GM18873 (cell line): ENCODE results near the gene TNFRSF19.
"Not testable (repeated sequence)": the region's sequence is repeated elsewhere in the genome, so short reads cannot be mapped to it uniquely, and the experiment has no call there.

Experiments used
- ATAC-seq: cut with Tn5 transposase; IDR thresholded peaks from one replicate; pipeline ENCODE4 v1.9.1; 2021; ENCODE audit warnings: mild to moderate bottlenecking, moderate library complexity, moderate number of reproducible peaks; ENCODE audit not compliant: unreplicated experiment, low FRiP score

TNFRSF19 gene

DNA sequence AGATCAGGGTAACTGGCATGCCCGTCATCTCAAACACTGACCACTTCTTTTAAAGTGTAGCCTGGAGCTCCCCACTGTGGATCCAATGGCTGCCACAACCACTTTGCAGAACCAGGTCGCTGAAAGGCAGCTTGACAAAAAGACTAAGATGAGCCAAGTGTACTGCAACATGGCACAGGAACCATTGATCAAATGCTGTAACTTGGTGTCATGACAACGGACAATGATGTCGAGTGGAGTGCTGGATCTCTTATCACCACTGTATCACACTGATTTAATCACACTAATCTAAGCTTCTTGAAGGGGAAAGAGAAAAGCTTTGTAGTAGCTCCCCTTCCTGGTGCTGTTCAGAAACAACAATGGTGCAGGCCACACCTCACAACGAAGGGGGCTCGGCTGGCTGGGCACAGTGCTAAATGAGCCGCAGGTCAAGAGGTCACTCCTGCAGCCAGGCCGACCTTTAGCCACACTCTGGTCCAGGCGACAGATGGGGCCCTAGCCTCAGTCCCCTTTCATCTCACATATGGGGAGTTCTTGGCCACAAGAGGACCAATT lies 2.2 kb upstream of the TNFRSF19 start:
- ATAC-seq, result no peak

DNA sequence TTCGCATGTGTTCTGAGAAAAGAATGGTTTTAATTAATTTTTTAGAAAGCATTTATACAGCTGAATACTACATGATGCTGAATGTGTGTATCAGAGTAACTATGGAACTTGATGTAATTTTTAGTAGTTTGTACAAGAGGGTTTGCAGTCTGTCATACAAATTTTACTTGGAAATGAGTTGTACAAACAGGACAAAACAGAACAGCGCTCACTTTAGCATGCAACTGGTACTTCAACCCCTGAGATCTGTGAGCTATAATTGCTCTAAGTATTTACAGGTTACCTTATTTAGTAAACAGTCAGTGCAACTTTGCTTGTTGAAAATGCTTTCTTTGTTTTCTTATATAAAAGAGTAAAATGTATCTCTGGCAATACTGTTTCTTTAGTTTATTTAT lies 706 bp downstream of the TNFRSF19 start:
- ATAC-seq, result no peak

DNA sequence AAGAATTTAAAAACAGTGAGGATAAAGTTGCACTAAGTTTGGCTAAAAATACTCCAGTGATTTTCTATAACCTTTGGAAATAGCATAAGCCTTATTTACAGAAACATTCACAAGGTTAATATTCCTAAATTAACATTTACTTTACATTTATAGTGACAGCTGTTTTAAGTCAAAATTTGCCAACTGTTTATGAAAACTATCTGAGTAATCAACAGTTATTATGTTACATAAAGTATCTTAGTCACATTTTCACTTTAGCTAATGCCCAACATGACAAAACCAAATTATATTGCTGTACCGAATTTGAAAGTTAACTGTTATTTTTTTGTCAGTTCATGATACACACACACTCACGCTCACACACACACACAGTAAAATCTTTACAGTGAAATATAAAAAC lies 1.2 kb downstream of the TNFRSF19 start:
- no peak for ATAC-seq

GRCh38 chr13:23572836-23573235 lies 2.6 kb downstream of the TNFRSF19 start:
- no peak for ATAC-seq

DNA sequence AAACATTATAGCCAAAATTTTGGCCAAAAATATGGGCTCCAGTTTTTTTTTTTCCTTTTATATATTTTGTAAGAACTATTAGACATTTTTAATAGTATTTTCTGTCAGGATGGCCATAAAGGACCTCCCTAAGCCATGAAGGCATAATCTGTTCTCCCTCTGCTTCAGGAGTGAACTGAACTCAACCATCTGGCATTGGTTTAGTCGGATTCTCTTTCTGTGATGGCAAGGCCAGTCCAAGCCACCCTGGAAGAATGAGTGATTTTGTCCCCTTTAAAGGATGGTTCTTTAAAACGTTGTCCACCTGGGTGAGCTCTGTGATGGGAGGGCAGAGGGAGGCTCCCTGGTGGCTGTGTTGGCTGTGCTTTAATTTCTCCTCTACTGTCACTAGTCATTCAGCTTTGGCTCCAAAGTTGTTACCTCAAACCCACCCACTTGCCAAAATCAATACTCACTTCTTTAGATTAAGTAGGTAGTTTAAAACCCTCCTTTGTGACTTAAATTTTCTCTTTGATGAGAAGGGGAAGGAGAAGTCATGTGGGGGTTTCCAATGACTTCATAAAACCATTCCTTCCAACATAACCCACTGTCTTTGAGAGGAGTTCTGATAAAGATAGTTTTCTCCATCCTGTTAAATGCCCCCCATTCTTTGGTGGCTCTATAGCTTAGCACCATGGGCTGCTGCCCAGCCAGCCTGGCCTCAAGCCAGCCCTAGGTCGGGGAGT lies 4.4 kb downstream of the TNFRSF19 start:
- ATAC-seq, result no peak

DNA sequence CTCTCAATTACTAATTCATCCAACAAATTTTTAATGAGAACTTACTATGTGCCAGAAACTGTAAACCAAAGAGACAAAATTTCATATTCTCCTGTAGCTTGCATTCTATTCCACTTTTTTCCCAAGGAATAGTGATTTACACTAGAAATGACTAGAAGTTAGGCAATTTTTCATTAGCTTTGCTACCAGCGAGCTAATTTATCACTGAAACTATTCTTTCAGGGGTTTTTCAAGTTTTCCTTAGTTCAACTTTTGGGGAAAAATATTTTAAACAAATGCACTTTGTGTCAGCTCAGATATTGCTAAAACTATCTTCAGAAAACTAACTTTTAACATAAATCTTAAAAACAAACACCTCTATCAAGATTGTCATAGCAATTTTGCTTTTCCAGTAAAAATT lies 5.4 kb downstream of the TNFRSF19 start:
- ATAC-seq, result no peak

- ATAC-seq, result peak; percentile 36
These were observed 8.3 kb downstream of the TNFRSF19 start for GRCh38 chr13:23578411-23579071.

- ATAC-seq, result peak; percentile 67
These were observed 9.1 kb downstream of the TNFRSF19 start for GRCh38 chr13:23579072-23579895.

DNA sequence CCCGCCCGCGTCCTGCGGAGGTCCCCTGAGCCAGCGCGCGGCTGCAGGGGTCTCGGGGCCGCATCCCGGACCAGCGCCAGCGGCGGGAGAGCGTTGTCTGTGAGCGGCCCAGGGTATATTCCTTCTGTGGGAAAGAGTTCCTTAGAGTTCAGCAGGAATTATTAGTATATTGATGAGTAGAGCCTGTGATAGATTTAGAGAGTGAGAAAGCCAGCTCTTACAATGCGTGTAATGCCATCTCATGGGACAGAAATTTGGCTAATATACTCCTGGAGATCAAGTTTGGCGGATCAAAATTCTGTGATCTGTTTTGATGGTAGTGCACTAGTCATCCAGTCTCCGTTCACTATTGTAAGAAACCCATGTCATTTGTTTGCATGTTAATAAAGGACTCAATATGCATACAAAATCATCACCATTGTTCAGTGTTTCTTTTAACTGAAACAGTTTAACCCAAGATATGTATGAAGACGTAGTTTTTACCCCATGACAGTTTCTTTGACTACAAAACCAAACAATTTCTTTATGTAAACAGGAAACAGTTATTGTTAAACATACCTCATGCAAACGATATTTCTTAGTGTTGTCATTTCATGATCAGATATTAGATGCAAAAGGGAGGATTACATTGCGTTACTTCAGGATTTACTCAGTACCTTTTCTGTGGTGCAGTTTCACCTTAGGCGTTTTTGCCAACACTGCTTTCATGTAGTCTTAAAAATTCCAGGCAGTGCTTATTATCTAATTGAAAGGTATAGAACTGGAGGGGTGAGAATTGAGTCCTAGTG lies 9.9 kb downstream of the TNFRSF19 start:
- ATAC-seq, result no peak

- no peak for ATAC-seq
These were observed 10.5 kb downstream of the TNFRSF19 start for GRCh38 chr13:23580684-23581060.

- ATAC-seq, result no peak
These were observed 13.3 kb downstream of the TNFRSF19 start for GRCh38 chr13:23583491-23583890.

DNA sequence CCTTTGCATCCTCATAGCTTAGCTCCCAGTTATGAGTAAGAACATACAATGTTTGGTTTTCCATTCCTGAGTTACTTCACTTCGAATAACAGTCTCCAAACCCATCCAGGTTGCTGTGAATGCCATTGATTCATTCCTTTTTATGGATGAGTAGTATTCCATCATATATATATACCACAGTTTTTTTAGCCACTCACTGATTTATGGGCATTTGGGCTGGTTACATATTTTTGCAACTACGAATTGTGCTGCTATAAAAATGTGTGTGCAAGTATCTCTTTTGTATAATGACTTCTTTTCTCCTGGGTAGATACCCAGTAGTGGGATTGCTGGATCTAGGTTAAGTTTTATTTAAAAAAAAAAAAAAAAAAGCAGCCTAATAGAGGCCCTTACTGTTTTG lies 14.1 kb downstream of the TNFRSF19 start:
- ATAC-seq, result no peak

DNA sequence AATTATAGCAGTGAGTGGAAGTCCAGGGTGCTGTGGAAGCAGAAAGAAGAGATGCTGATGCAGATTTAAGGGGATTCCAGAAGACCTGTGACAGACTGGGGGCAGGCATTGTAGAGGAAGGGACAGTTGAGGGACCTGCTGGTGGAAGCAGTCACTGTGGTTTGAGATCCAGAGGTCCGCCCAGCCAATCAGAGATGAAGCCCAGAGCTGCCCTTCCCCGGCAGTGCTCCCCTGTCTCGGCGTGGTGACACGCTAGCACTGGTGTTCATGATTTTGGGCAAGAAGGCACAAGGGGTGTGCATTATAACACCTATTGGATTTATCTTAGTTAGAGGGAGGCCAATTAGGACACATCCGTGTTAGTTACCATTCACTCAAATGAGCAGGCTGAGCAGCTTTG lies 16.1 kb downstream of the TNFRSF19 start:
- ATAC-seq, result no peak

DNA sequence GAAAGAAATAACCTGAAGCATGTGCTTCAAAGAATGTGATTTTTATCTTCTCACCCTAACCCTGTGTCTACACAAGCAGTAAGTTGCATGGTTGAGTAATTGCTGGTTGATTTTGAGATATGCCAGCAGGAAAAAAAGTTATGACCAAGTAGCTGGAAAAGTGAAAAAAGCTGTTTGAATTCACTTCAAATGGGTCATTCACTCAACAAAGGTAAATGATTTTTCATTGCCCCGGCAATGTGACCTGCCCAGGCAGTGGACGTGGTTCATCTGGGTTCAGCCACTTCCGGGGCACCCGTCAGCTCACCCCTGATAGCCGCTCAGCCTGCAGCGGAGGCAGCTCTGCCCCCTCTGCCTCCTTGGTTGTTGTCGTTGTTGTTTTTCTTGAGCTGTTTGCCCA lies 18.5 kb downstream of the TNFRSF19 start:
- no peak for ATAC-seq

DNA sequence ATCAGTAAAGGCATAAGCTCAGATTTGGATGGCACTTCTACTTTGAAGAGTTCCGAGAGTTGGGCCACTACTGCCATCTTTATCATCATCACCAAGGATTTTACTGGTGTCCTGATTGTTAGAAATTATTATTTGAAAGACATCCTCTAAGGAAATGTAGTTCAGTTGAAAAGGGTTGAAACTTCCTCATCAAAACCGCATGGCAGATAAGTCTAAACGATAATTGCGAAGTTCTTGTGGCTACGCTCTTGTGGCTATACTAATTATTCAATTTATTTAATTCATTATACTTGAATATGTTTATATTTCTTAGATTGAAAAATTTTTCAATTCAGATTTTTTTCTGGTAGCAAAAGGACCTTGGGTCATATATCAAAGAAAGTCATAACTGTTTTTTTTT lies 22.4 kb downstream of the TNFRSF19 start:
- ATAC-seq, result no peak

DNA sequence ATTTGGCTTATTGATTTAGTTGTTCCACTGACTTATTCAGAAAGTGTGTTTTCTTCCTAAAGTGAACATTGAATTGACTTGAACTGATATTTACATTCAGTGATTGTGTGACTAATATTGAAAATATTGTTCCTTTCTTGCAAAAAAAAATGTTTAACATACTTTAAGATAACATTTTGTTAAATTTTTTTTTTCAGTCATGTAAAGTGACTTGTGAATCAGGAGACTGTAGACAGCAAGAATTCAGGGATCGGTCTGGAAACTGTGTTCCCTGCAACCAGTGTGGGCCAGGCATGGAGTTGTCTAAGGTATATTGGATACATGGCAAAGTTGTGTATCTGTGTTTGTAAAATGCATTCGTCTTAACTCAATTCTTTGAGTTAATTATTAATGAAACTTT lies 22.9 kb downstream of the TNFRSF19 start:
- ATAC-seq, result no peak

- not testable (repeated sequence) for ATAC-seq
These were observed 24.1 kb downstream of the TNFRSF19 start for GRCh38 chr13:23594290-23594689.

DNA sequence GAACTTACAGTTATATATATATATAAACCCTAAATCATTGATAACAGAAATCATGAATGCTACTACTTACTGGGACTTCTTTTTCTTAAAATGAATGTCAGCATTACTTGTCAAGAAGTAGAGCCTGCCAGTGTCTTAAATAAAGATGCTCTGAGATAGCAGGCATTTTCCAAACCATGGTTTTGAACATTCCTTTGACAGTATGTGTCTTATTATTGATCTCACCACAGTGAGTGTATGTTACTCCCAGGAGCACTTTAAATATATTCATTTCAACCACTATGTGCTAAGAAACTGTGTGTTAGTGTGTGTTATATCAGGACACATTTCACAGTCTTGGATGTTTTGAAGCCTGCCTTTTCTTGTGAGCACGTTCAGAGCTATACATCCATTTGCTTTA lies 28.2 kb downstream of the TNFRSF19 start:
- ATAC-seq, result no peak

DNA sequence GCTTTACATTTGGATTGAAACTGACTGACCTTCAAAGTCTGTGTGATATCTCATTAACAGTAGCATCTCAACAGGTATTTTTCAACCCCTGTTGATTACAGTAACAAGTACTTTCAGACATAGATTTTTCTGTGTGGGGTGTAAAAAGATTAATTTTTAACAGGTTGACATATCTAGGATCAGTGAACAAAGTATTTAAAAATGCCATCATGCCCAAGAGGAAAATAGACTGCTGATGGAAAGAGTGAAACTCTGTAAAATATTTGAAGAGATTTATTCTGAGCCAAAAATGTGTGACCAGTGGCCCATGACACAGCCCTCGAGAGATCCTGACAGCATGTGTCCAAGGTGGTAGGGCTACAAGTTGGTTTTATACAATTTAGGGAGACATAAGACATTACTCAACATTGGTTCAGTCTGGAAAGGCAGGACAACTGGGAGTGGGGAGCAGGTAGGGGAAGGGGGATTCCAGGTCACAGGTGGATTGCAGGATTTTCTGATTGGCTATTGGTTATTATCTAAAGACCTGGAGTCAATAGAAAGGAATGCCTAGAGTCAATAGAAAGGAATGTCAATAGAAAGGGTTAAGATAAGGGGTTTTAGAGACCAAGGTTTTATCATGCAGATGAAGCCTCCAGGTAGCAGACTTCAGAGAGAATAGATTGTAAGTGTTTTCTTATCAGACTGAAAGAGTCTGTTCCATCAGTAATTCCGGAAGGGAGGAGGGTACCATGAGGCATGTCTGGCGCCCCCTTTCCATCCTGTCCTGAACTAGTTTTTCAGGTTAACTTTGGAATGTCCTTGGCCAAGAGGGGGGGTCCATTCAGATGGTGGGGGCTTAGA lies 29.1 kb downstream of the TNFRSF19 start:
- no peak for ATAC-seq

- ATAC-seq, result no peak
These were observed 29.9 kb downstream of the TNFRSF19 start for GRCh38 chr13:23600100-23600499.
